ENCODE data around the gene SVIP.

The SVIP gene, protein sequence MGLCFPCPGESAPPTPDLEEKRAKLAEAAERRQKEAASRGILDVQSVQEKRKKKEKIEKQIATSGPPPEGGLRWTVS

DNA sequence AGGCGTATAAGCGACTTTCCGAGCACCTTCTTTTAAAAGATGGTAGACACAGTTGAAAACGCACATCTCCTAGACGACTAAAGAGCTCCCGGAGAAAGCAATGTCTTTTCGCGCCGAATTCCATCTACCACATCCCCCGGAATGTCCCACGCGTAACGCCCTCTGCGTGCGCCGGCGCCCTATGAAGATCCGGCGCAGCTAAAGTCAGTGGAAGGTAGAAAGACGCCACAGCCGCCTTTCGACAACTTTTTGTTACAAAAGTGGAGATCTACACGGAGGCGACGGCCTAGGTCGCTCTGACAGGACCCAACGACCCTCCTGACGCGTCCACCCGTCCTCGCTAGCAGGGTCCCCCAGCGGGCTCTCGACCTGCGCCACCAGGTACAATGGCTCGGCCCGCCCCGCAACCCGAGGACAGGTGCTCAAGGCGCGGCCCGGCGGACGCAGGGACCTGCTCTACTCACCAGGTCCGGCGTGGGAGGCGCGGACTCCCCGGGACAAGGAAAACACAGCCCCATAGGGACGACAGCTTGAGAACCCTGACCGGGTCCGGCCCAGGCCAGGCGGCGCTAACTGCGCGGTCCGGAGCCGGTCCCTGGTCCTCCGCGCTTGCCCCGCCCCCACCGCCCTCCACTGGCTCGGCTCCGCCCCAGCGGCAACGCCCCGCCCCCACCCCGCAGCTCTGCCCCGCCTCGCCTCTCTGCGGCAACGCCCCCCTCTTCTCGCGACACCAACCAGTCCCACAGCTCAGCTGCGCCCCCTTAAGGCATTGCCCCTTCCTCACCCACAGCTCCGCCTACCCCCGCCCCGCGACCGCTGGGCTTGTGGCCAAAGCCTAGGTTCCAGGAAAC lies at the start of gene SVIP:
Gene SVIP, minus strand, starts transcription at position 571 of the 851 bp plus-strand sequence. Its CDS starts 53 bp downstream, at position 518.
- peak; percentile 94 for DNase-seq

DNA sequence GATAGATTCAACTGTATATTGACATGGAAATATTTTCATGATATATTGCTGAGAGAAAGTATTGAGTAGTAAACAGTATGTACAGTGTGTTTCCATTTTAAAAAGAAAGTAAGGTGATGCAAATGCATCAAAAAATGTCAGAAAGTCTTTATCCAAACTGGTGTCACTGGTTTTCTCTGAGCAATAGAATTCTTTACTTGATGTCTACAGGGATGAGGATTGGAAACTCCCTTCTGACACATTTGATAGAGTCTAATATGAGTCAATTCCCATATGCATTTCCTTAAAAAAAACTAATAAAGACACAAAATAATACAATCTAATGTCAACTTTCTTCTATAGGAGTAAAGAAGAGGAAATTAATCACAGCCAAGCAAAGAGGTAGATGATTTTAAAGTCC lies 49.0 kb upstream of the SVIP start:
- no peak for DNase-seq

DNA sequence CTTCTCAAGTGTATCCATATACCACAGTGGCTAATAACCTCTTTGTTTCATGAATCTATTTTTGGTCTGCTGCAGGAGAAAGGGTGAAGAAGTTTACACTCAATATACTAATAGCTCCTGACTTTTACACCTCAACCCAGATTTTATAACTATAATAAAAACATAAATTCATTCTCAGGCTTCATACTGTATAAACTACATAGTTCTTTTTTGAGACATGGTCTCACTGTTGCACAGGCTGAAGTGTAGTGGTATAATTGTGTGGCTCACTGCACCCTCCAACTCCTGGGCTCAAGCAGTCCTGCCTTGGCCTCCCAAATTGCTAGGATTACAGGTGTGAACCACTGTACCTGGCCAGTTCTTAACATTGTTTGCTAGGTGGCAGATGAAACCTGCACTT lies 48.4 kb upstream of the SVIP start:
- DNase-seq: no peak

DNA sequence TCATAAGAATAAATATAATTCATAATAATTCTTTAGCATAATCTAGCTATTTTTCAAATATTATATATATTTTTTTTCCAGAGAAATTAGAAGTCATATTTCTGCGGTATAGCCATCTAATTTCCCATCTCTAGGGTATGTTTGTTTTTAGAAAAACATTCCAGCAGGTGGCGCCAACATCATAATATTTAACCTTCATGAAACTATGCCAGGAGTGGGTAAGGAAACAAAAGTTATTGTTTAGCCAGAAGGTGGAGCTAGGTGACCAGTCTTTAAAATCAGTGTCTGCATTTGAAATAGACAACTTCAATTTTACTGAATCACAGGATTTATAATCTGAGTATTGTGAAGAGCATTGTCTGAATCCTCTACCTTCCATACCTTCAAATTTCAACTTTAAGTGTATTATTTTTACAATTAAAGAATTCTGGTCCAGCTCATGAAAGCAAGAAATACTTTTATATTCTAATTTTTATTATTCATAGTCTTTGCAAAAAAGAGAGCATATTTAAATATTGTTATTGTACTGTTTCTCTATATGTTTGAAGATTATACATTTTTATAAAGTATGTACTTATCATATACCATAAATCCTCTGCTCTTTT lies 46.4 kb upstream of the SVIP start:
- peak; percentile 35 for DNase-seq

DNA sequence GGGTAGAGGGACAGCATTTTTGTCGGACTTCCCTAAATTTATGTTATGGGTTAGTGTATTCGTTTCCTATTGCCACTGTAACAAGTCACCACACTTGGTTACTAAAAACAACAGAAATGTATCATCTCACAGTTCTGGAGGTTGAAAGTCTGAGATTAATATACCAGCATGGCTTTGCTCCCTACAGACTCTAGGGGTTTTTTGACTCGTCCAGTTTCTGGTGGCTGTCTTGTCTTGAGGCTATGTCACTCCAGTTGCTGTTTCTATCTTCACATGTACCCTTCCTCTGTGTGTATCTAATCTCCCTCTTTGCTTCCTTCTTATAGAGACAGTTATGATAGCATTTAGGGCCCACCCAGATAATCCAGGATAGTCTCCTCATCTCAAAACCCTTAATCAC lies 39.7 kb upstream of the SVIP start:
- DNase-seq: no peak

DNA sequence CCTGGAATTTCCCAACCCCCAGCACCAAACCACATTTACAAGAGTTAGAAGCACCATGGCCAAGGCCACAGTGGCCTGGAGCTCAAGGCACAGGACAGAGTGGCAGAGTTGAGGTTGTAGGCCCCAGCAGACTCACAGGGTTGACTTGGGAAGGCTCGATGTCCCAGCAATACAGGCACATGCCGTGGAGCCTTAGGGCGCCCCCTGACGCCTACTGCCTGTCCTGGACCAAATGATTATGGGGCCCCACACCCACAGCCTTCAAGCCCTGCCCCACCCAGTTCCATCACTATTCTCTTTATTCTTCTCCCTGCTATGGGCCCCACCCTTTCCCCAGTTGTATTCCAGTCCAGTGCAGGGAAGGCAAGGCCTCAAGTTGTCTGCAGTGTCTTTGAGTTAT lies 30.6 kb upstream of the SVIP start, which contains the start of gene CCDC179:
Gene CCDC179, minus strand, starts transcription at position 234 of the 400 bp plus-strand sequence. Its CDS starts 53 bp downstream, at position 181.
- no peak for DNase-seq

DNA sequence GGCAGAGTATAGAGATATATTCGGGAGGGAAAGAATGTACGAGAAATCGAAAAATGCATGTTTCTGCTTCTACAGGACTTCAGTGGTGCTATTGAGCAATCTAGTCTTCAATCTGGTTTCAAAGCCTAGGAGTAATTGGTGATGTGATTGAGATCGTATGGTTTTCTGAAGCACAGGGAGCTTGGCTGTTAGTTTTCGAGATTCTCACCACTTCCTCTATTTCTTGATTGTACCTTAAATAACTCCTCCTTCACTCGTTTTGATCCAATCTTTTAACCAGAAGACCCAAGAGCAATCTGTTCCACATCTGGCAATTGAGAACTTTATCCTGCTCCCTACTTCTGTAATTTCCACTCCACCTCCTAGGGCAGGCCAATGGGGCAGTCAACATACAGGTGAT lies 30.2 kb upstream of the SVIP start:
- no peak for DNase-seq

DNA sequence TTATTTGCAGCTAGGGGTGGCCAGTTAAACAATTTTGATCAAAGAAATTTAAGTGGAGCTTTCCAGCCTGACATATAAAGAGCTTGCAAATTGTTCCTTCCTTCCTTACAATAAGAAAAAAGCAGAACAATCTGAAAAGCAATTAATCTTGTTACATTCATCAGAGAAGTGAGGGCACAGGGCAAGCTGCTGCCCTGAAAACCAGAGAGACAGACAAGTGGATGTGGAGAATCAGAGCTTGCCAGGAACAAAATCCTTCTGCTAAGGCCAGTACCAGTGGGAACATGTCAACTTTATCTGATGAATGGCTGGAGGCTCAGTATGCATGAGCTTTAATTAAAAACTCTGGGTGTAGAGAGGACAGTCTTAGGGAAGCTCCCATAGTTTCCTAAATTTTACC lies 21.9 kb upstream of the SVIP start:
- DNase-seq: no peak

DNA sequence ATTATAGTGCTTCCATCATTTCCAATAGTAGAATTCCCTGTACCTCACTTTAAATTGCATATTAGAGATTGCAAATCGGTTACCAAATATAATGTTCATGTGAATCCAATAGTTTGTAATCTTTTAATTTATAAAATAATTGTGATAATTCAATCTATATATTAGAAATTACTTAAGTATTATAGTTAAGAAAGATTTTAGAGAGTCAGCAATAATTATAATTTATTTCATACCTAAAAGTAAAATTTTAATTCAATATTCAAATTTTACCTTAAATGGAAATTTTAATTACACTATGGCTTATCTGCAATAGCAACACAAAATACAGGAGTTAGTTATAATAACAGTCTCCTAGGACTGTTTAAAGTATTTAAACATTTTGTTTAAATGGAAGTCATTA lies 17.1 kb upstream of the SVIP start:
- DNase-seq: no peak

DNA sequence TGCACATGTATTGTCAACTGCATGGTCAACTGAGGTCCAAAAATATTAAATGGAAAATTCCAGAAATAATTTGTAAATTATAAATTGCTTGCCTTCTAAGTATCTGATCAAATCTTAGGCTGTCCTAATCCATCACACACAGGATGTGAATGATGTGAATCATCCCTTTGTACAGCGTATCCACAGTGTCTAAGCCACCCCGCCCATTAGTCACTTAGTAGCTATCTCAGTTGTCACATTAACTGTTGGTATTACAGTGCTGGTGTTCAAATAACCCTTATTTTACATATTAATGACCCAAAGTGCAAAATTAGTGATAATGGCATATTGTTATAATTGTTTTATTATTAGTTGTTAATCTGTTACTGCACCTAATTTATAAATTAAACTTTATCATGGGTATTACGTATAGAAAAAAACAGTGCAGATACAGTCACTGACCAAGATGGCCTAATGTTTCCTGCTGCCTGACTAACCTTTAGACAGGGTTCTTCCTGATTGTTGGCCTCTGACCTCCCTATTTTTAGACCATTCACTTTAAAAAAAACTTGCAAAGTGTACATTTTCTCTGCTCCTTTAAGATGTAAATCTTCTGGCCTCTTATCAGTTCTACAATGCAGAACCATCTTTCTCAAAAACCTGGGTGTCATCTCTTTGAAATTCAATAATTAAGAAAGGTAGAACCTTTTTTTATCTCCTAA lies 2.9 kb upstream of the SVIP start:
- DNase-seq: no peak

DNA sequence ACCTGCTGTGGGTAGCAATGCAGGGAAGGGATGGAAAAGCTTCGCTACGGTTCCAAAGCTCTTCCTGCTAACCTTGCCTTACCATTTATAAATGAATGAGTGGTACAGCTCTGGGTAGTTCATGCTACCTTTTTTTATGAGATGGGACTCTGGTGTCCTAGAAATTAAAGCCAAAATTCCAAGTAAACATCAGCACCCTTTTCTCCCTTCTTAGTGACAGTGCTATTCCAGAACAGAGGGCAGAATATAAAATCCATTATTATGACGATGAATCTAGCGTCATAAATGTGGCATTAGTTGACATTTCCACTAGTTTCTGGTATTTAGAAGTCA lies 447 bp upstream of the SVIP start:
- no peak for DNase-seq

DNA sequence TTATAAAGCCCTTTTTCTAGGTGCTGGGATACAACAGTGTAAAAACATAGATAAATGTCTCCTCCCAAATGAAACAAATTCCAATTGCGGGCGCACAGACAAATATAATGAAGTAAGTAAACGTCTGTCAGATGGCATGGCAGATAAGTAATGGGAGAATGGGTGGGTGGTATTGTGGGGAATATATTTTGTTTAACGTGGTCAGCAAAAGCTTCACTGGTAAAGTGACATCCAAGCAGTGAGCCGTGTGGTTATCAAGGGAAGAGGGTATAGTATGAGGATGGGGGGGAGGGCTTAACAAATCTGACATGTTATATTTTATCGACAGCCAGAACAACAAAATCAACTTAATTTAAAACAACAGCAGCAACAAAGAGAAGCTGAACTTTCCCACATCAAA lies 1.2 kb downstream of the SVIP start:
- DNase-seq: no peak

DNA sequence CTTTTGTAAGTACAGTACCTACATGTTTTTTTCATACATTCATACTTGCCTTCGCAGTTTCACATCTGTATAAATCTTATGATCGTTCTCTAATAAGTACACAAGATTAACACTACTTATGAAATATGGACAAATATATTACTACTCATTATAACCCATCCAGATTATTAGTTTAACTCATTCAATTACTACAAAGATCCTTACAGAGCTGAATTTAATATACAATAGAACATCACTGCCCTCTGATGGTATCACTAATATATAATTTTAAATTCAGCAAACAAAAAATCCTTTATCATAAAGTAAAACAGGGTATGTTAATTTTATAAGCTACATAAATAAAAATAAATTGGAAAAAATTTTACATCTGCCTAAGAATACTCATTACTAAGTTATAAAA lies 7.4 kb downstream of the SVIP start:
- DNase-seq: no peak

DNA sequence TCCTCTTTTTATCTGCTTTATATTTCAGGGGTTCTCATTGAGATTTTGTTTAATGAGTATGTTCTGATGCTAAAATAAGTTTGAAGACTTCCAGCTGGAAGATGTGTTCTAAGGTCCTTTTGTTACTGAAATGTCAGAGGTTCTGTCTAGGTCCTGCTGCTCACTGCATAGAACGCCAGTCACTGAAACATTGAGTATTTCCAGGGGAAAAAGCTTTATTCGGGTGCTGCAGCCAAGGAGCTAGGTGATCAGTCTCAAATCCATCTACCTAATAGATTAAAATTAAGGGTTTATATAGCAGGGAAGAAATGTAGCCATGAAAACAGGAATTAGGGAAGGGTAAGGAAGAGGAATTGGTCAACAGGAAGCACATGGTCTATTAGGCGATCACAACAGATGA lies 19.7 kb downstream of the SVIP start:
- no peak for DNase-seq

DNA sequence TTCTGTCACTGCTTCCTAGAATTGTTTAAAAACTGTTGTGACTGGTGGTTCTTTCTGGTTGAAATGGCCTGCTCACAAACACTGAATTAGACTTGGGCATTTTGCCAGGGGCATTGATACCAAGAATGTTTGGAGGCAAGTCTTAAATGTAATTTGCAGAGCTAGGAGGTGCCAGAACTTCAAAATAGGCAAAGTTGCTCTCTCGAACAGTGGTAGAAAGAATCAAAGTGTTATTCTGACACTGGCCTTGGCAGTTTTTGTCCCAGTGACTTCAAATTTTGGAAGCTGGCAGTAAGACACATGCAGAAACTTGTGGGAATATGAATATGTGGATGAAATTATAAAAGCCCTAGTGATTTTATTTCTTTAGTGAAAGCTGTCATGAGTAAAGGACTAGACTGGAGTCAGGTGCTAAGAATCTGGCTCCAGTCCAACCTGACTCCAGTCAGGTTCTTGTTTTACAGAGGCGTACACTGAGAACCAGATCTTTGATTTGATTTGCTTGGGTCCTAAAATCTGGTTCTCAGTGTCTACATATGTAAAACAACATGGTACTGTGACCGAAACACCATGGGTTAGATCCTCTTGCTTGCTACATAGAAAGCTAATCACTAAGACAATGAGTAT lies 20.9 kb downstream of the SVIP start:
- no peak for DNase-seq

DNA sequence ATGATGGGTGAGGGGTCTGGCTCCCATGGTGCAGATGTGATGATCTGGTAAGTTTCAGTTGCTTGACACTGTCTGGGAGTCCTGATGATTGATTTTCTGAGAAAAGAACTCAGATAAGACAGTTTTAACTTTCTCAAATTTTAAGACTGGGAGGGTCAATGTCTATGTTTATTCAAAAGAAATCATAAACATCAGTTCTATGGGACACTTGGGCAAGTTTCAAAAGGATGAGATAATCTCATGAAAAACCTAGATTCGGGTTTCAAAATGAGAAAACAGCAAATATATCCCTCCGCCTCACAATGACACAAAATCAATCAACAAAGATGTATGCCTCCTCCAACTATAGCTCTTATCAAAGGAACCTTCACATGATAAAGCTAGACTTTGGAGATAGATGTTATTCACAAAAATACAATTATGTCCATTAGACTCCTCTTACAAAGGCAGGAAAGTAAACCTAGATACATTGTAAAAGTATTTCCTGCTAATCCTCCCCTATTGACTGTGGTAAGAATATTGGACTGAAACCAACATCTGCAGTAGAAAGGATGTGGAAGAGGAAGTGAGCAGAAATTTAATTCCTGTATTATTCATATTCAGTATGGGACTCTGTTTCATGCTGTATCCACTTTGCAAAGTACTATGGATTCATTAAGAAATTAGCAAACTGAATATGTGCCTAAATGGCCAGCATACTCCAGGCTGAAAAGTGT lies 21.6 kb downstream of the SVIP start:
- no peak for DNase-seq

DNA sequence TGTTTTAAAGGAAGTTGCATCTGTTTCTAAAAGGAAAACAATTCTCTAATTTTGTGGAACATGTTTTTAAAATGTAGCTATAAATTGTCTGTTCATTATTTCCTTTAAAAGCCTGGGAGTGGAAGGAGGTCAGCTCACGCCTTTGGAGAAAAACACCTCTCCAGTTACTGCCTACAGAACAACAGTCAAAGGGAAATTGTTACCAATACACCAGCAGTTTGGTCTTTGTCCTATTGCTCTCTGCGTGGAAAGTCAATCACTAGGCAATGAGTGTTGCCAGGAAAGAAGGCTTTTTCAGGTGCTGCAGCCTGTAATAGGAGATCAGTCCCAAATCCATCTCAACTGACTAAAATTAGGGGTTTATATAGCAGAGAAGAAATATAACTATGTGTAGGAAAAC lies 22.2 kb downstream of the SVIP start:
- DNase-seq: no peak

DNA sequence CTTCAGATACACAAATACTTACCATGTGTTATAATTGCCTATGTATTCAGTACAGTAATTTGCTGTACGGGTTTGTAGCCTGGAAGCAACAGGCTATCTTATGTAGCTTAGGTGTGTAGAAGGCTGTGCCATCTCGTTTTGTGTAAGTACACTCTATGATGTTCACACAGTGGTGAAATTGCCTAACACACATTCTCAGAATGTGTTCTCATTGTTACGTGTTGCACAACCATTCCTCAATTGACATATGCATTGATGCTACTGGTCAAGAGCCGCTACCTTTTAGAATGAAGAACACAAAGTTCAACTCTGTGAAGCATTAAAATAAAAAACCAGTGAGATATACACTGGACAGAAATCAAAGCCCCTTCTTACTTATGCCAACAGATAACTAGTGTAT lies 26.7 kb downstream of the SVIP start:
- no peak for DNase-seq

DNA sequence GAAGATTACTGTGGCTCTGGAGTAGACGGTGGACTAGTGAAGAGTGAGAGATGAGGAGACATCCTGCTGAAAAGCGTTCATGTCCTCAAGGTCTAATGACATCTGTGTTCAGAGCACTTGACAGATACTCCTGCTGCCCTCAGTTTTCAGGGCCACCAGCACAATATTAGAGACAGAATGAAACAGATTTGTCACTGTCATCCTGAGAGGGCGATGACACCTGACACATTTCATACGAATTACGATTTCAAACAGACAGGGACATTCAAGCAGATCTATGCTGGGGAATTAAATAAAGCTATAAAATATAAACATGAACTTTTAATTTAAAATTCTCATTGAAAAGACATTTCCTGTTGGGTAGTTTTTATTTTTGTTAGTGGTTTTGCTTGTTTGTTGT lies 29.1 kb downstream of the SVIP start:
- no peak for DNase-seq

DNA sequence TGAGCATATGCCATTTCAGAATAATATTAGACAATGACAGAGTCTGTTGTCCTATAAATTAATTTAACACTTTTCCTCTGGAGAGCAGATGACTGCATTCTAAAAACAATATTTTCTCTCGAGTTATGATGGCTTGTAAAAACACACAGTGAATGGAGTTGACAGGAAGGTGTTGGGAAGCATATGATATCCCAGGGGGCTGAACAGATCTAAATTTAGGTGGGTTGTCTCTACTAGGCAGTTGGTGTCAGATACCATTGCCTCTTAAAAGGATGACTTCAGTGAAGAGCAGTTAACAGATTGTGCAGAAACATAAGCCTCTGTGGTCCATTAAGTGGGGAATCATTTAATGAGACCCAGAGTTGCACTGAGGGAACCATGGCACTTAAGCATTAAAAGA lies 30.7 kb downstream of the SVIP start:
- no peak for DNase-seq

DNA sequence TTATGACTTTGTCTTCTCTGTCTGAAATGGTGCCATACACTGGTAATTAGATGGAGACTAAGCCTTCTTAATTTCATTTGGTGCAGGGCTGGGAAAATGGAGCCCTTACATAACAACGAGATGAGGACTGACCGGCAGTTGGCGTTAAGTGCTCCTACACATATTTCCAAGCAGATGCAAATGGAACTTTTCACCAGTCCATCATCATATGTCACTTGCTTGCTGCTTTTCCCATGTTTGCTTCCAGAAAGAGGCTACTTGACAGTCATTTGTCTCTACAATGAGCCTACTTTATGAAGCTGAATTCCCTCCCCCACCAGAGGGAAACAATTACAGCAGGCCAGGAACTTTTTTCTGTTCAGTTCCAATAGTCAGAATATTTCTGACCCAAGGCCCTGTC lies 32.6 kb downstream of the SVIP start:
- DNase-seq: no peak

DNA sequence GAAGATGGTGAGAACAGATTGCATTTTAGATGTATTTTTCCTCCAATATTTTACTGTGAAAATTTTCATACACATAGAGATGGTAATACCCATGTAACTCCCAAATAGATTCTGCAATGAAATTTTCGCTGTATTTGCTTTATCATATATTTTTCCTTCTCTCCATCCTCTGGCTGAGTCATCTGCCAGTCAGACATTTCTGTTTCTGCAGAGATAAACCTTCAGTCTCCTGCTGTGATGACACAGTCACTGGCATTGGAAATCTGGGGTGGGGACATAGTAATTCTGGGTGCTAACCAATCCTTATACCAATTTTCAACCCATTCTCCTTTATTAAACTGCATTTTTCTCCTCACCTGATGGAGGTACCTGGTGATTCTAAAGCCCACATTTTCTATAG lies 33.7 kb downstream of the SVIP start:
- DNase-seq: no peak

DNA sequence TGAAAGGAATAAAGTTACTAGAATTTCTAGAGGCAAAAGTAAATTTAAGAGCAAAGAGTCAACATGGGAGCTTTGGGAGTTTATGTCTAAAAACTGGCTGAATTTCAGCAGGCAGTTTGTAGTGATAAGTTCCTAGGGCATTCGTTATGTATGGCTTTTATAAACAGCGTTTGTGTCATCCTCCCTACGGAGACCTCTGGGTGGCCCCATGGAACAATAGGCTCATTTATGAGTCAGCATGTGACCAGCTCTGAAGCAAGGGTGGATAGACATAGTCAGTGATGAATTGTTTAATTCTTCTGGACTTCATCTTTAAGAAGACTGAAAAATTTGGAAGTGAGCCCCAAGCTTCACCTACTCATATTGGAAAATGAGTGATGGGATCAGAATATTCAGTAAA lies 37.1 kb downstream of the SVIP start:
- no peak for DNase-seq

Measured in stimulated activated CD4-positive, alpha-beta T cell treated with anti-CD3 and anti-CD28 coated beads, Interleukin-4, amount 100 ng/mL, for 1 hour (primary cell).